ENCODE results near the gene KRT81. TPM values are rescaled to one million over a fixed set of nuclear protein-coding genes. Genes with fewer than 3 reads are reported as not detected.

Gene KRT81
- total RNA-seq (under 1 TPM; 0.20 to 0.61 TPM), polyA plus RNA-seq (under 1 TPM; 0.02 to 0.26 TPM)
- long read RNA-seq, donor 1 = 0 reads
- long read RNA-seq, donor 2 = 0 reads
- long read RNA-seq, donor 3 = 0 reads
- long read RNA-seq, donor 4 = 0 reads
- long read RNA-seq, donor 5 = 0 reads

GRCh38 chr12:52291267-52291935 is at the start of gene KRT81:
Gene KRT81 (minus strand): TSS chr12:52291534. CDS start chr12:52291465, 69 bp downstream.
- no peak for TF ChIP-seq CTCF (IDR thresholded peaks at IDR 0.05; ENCODE audit: control extremely low read depth, extremely low read depth)
- Histone ChIP-seq H3K4me1 (ENCODE audit: control insufficient read depth in 5 of 5, insufficient read depth in 5 of 5, low read length in 5 of 5) (peaks cover 0 to 3% (median 0%) of the 10 kb centered on the region in 5 donors), H3K27me3 (ENCODE audit: control insufficient read depth in 3 of 3, insufficient read depth in 3 of 3, low read length in 2 of 3) (peaks cover 6 to 32% (median 23%) of the 10 kb centered on the region in 3 donors), H3K4me3 (no peak within 1 kb of the TSS), H3K9me3 (ENCODE audit: control insufficient read depth in 4 of 4, insufficient read depth in 3 of 4, low read length in 3 of 4) (no peaks in the 10 kb centered on the region), H3K27ac (ENCODE audit: low read depth in 1 of 2, low read length in 1 of 2) (no peak within 1 kb of the TSS), H3K36me3 (ENCODE audit: control insufficient read depth in 4 of 4, insufficient read depth in 4 of 4, low read length in 4 of 4) (no peaks in the 10 kb centered on the region), H3K9ac (ENCODE audit: insufficient read depth in 1 of 2, low read length in 2 of 2) (no peak within 1 kb of the TSS)
- DNase-seq = no peak
- no peak for ATAC-seq (ENCODE audit: insufficient read depth, low FRiP score)
- WGBS, 2 donors = 59 to 72% methylated on average over 22 to 24 of the region's 32 CpGs

GRCh38 chr12:52338241-52338960 is 47.1 kb upstream of the KRT81 start:
- H3K27ac ChIP-seq (ENCODE audit: low read depth in 1 of 2, low read length in 1 of 2) = no peak overlapping the region
- WGBS, 2 donors = 78 to 87% methylated on average over 10 of the region's 10 CpGs
- H3K27me3 ChIP-seq (ENCODE audit: control insufficient read depth in 3 of 3, insufficient read depth in 3 of 3, low read length in 2 of 3) = no peaks in the 10 kb centered on the region
- no peak overlapping the region for H3K4me3 ChIP-seq
- no peak for TF ChIP-seq CTCF (IDR thresholded peaks at IDR 0.05; ENCODE audit: control extremely low read depth, extremely low read depth)
- no peaks in the 10 kb centered on the region for H3K4me1 ChIP-seq (ENCODE audit: control insufficient read depth in 5 of 5, insufficient read depth in 5 of 5, low read length in 5 of 5)
- DNase-seq (no peak), ATAC-seq (ENCODE audit: insufficient read depth, low FRiP score) (no peak)
- H3K9me3 ChIP-seq (ENCODE audit: control insufficient read depth in 4 of 4, insufficient read depth in 3 of 4, low read length in 3 of 4) = peaks cover 0 to 10% (median 3%) of the 10 kb centered on the region in 4 donors
- no peak overlapping the region for H3K9ac ChIP-seq (ENCODE audit: insufficient read depth in 1 of 2, low read length in 2 of 2)
- H3K36me3 ChIP-seq (ENCODE audit: control insufficient read depth in 4 of 4, insufficient read depth in 4 of 4, low read length in 4 of 4) = no peaks in the 10 kb centered on the region

- no peaks in the 10 kb centered on the region for H3K27me3 ChIP-seq (ENCODE audit: control insufficient read depth in 3 of 3, insufficient read depth in 3 of 3, low read length in 2 of 3)
- 71 to 81% methylated on average over 1 of the region's 1 CpG for WGBS, 2 donors
Observed at GRCh38 chr12:52337054-52337453, 45.7 kb upstream of the KRT81 start.

More at GRCh38 chr12:52337054-52337453, 45.7 kb upstream of the KRT81 start:
- Histone ChIP-seq H3K27ac (ENCODE audit: low read depth in 1 of 2, low read length in 1 of 2) (no peak overlapping the region), H3K9ac (ENCODE audit: insufficient read depth in 1 of 2, low read length in 2 of 2) (no peak overlapping the region), H3K36me3 (ENCODE audit: control insufficient read depth in 4 of 4, insufficient read depth in 4 of 4, low read length in 4 of 4) (no peaks in the 10 kb centered on the region), H3K9me3 (ENCODE audit: control insufficient read depth in 4 of 4, insufficient read depth in 3 of 4, low read length in 3 of 4) (peaks cover 0 to 10% (median 3%) of the 10 kb centered on the region in 4 donors), H3K4me3 (no peak overlapping the region), H3K4me1 (ENCODE audit: control insufficient read depth in 5 of 5, insufficient read depth in 5 of 5, low read length in 5 of 5) (no peaks in the 10 kb centered on the region)
- ATAC-seq (ENCODE audit: insufficient read depth, low FRiP score) = no peak
- no peak for TF ChIP-seq CTCF (IDR thresholded peaks at IDR 0.05; ENCODE audit: control extremely low read depth, extremely low read depth)
- DNase-seq = no peak
